ENCODE measurements around the gene MYH14. TPM values are rescaled to one million over a fixed set of nuclear protein-coding genes. Genes with fewer than 3 reads are reported as not detected.

Gene MYH14
- total and polyA plus RNA-seq, 9 donors, result 0.23 to 82.1 (median 3.2) TPM

- Histone ChIP-seq H3K4me3 (no peak overlapping the region), H3K27me3 (no peaks in the 10 kb centered on the region), H3K36me3 (no peaks in the 10 kb centered on the region), H3K9me3 (no peaks in the 10 kb centered on the region), H3K4me1 (ENCODE audit: insufficient read depth) (no peaks in the 10 kb centered on the region), H3K27ac (no peak overlapping the region)
- 91 to 93% (median 93%) methylated on average over 8 of the region's 8 CpGs for WGBS, 3 donors
- TF ChIP-seq EP300 (IDR thresholded peaks at IDR 0.05) (no peak), CTCF (IDR thresholded peaks at IDR 0.05) (no peak), POLR2A (IDR thresholded peaks at IDR 0.05) (no peak)
- intact Hi-C loops (cut with DNase I), result no loop called here
- DNase-seq, result no peak
Measured at GRCh38 chr19:50263176-50263575, 59.8 kb downstream of the MYH14 start.

- Histone ChIP-seq H3K36me3 (no peaks in the 10 kb centered on the region), H3K27ac (no peak overlapping the region), H3K27me3 (no peaks in the 10 kb centered on the region), H3K9me3 (no peaks in the 10 kb centered on the region), H3K4me1 (ENCODE audit: insufficient read depth) (no peaks in the 10 kb centered on the region), H3K4me3 (no peak overlapping the region)
- DNase-seq, result no peak
- intact Hi-C loops (cut with DNase I), result no loop called here
- TF ChIP-seq CTCF (IDR thresholded peaks at IDR 0.05) (no peak), EP300 (IDR thresholded peaks at IDR 0.05) (no peak), POLR2A (IDR thresholded peaks at IDR 0.05) (no peak)
- WGBS, 3 donors, result 69 to 76% (median 71%) methylated on average over 8 of the region's 8 CpGs
Measured at GRCh38 chr19:50264483-50265186, 61.2 kb downstream of the MYH14 start.

GRCh38 chr19:50266041-50266440 lies 62.6 kb downstream of the MYH14 start:
- H3K27ac ChIP-seq, result no peak overlapping the region
- no peaks in the 10 kb centered on the region for H3K9me3 ChIP-seq
- H3K27me3 ChIP-seq, result no peaks in the 10 kb centered on the region
- no peaks in the 10 kb centered on the region for H3K4me1 ChIP-seq (ENCODE audit: insufficient read depth)
- TF ChIP-seq EP300 (IDR thresholded peaks at IDR 0.05) (no peak), POLR2A (IDR thresholded peaks at IDR 0.05) (no peak), CTCF (IDR thresholded peaks at IDR 0.05) (no peak)
- DNase-seq, result no peak
- WGBS, 3 donors, result 78 to 86% (median 81%) methylated on average over 8 of the region's 8 CpGs
- intact Hi-C loops (cut with DNase I), result no loop called here
- no peaks in the 10 kb centered on the region for H3K36me3 ChIP-seq
- H3K4me3 ChIP-seq, result no peak overlapping the region

GRCh38 chr19:50266896-50267295 lies 63.5 kb downstream of the MYH14 start:
- TF ChIP-seq CTCF (IDR thresholded peaks at IDR 0.05) (no peak), POLR2A (IDR thresholded peaks at IDR 0.05) (no peak), EP300 (IDR thresholded peaks at IDR 0.05) (no peak)
- Histone ChIP-seq H3K9me3 (no peaks in the 10 kb centered on the region), H3K27ac (no peak overlapping the region), H3K4me3 (no peak overlapping the region), H3K4me1 (ENCODE audit: insufficient read depth) (no peaks in the 10 kb centered on the region), H3K27me3 (no peaks in the 10 kb centered on the region), H3K36me3 (no peaks in the 10 kb centered on the region)
- no peak for DNase-seq
- 17 to 24% (median 19%) methylated on average over 20 of the region's 20 CpGs for WGBS, 3 donors
- intact Hi-C loops (cut with DNase I), result no loop called here
